ENCODE results near the gene CCL21.

The CCL21 gene

DNA sequence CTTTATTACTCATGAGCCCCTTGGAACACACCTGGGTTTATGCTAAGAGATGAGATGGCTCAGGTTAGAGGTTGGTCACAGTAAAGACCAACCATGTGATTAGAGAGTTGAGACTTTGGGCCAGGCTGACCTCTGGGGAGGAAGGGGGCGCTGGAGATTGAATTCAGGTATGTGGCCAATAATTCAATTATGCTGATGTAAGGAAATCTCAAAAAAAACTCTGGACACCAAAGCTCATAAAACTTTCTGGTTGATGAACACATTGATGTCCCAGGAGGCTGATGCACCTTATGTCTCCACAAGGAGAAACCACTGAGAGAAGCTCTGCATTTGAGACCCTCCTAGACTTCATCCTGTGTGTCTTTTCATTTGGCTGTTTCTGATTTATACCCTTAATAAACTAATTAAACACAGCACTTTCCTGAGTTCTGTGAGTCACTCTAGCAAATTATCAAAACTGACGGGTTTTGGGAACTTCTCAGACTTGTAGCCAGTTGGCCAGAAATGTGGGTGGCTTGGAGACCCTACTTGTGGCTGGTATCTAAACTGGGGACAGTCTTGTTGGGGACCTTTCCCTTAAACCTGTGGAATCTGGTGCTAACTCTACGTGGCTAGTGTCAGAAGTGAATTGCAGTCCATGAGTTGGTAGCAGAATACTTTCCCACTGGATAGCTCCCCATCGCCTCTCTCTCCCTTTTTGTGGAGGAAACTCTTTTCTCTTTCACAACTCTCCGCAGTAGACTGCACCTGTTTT, 40.0 kb downstream of the CCL21 start:
- DNase-seq: no peak

GRCh38 chr9:34665381-34666250, 44.3 kb downstream of the CCL21 start:
- peak; percentile 94 for DNase-seq

DNA sequence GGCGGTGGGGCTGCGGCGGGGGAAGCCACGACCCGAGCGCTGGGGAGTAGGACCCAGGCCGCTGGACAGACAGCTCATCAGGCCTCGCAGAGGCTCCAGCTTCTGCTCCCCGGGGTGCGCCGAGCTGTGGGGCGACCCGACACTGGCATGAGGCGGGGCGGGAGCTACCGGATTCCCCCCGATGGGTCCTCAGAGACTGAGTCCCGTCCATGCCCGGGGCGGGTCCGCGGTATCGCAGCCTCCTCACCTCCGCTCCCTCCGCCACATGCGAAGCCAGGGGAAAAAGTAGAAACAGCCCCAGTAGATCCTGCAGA, 44.9 kb downstream of the CCL21 start:
- no peak for DNase-seq

- peak; percentile 84 for DNase-seq
Observed at GRCh38 chr9:34664281-34665066, 45.5 kb downstream of the CCL21 start.

DNA sequence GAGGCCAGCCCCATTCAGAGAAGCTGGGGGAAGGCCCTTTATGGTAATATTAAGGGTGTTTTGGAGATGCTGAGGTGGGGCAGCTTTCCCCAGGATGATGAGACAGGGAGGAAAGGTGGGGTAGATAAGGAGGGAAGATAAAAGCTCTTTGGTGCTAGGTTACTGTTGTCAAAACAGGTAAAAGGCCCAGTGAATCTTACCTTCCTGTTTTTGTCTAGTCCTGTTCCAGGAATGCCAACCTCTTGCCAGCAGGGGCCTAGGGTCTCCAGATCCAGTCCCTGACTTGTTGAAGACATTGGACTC, 46.7 kb downstream of the CCL21 start:
- DNase-seq: peak; percentile 83

- DNase-seq: no peak
Observed at GRCh38 chr9:34662526-34663302, 47.2 kb downstream of the CCL21 start, which contains the start of gene CCL27. TSS of gene CCL27 (minus strand) at chr9:34662657. CDS start at chr9:34662633, 24 bp downstream.

GRCh38 chr9:34659592-34660253, 50.2 kb downstream of the CCL21 start:
- DNase-seq: no peak
